Effector memory CD4-positive, alpha-beta T cell (primary cell): ENCODE data around the gene GMPR.

Experiments
- DNase-seq, 3 donors: peaks; one replicate each; pipeline ENCODE4 v3.0.0-alpha.2; 2020
- H3K27ac ChIP-seq: 2 replicates; pipeline ENCODE4 v1.7.0; 2013; ENCODE audit warnings: mild to moderate bottlenecking, low read length, moderate library complexity; ENCODE audit not compliant: insufficient read depth, poor library complexity, severe bottlenecking
- H3K27me3 ChIP-seq: replicated peaks from 2 replicates; pipeline ENCODE4 v1.7.0; 2013; ENCODE audit warnings: mild to moderate bottlenecking, low read length; ENCODE audit not compliant: insufficient read depth, control insufficient read depth, poor library complexity, severe bottlenecking
- H3K36me3 ChIP-seq: 2 replicates; pipeline ENCODE4 v1.7.0; 2013; ENCODE audit warnings: mild to moderate bottlenecking, low read length, moderate library complexity; ENCODE audit not compliant: control insufficient read depth, insufficient read depth
- H3K4me1 ChIP-seq: 2 replicates; pipeline ENCODE4 v1.7.0; 2013; ENCODE audit warnings: low read length, mild to moderate bottlenecking; ENCODE audit not compliant: control insufficient read depth, insufficient read depth, poor library complexity, severe bottlenecking
- H3K4me3 ChIP-seq: 2 replicates; pipeline ENCODE4 v1.7.0; 2013; ENCODE audit warnings: low read length, low read depth, mild to moderate bottlenecking; ENCODE audit not compliant: insufficient read depth, poor library complexity, severe bottlenecking
- H3K9me3 ChIP-seq: 2 replicates; pipeline ENCODE4 v1.7.0; 2013; ENCODE audit warnings: mild to moderate bottlenecking, low read length, moderate library complexity; ENCODE audit not compliant: control insufficient read depth
- total RNA-seq, 3 donors: gene quantifications; one replicate each; lab custom pipeline; 2026; lab: John Stamatoyannopoulos, UW

GMPR gene
- total RNA-seq, result 0 to 0.09 (median 0) reads per million in 3 donors

GRCh38 chr6:16238057-16238962 lies at the start of gene GMPR:
Gene GMPR (plus strand): TSS chr6:16238587. CDS start chr6:16238694, 107 bp downstream.
- peak within 1 kb of the TSS; percentile 65 for H3K4me3 ChIP-seq
- H3K4me1 ChIP-seq, result no peaks in the 10 kb centered on the region
- H3K27me3 ChIP-seq, result peaks cover 7% of the 10 kb centered on the region
- DNase-seq, result peak; percentile 51 to 59 (median 58)
- H3K36me3 ChIP-seq, result no peaks in the 10 kb centered on the region
- H3K9me3 ChIP-seq, result no peaks in the 10 kb centered on the region
- no peak within 1 kb of the TSS for H3K27ac ChIP-seq

- H3K4me3 ChIP-seq, result no peak overlapping the region
- no peaks in the 10 kb centered on the region for H3K27me3 ChIP-seq
- no peaks in the 10 kb centered on the region for H3K36me3 ChIP-seq
- no peak overlapping the region for H3K27ac ChIP-seq
- H3K4me1 ChIP-seq, result no peaks in the 10 kb centered on the region
- DNase-seq, result no peak
- no peaks in the 10 kb centered on the region for H3K9me3 ChIP-seq
Observed at GRCh38 chr6:16190214-16190613, 48.2 kb upstream of the GMPR start.

GRCh38 chr6:16196260-16196983 lies 42.0 kb upstream of the GMPR start:
- no peak for DNase-seq
- H3K36me3 ChIP-seq, result no peaks in the 10 kb centered on the region
- H3K4me3 ChIP-seq, result no peak overlapping the region
- no peak overlapping the region for H3K27ac ChIP-seq
- H3K27me3 ChIP-seq, result no peaks in the 10 kb centered on the region
- no peaks in the 10 kb centered on the region for H3K9me3 ChIP-seq
- no peaks in the 10 kb centered on the region for H3K4me1 ChIP-seq

- no peak for DNase-seq
- H3K4me1 ChIP-seq, result no peaks in the 10 kb centered on the region
- H3K27me3 ChIP-seq, result no peaks in the 10 kb centered on the region
- no peak overlapping the region for H3K27ac ChIP-seq
- no peaks in the 10 kb centered on the region for H3K36me3 ChIP-seq
- no peaks in the 10 kb centered on the region for H3K9me3 ChIP-seq
- H3K4me3 ChIP-seq, result no peak overlapping the region
Observed at GRCh38 chr6:16196984-16197546, 41.3 kb upstream of the GMPR start.

- H3K27ac ChIP-seq, result no peak overlapping the region
- H3K9me3 ChIP-seq, result no peaks in the 10 kb centered on the region
- H3K4me1 ChIP-seq, result no peaks in the 10 kb centered on the region
- no peak overlapping the region for H3K4me3 ChIP-seq
- DNase-seq, result no peak
- no peaks in the 10 kb centered on the region for H3K36me3 ChIP-seq
- no peaks in the 10 kb centered on the region for H3K27me3 ChIP-seq
Observed at GRCh38 chr6:16198061-16198705, 40.2 kb upstream of the GMPR start.

- Histone ChIP-seq H3K27ac (no peak overlapping the region), H3K36me3 (no peaks in the 10 kb centered on the region), H3K9me3 (no peaks in the 10 kb centered on the region), H3K27me3 (no peaks in the 10 kb centered on the region), H3K4me3 (no peak overlapping the region), H3K4me1 (no peaks in the 10 kb centered on the region)
- DNase-seq, result no peak
Observed at GRCh38 chr6:16199804-16200203, 38.6 kb upstream of the GMPR start.

- no peak for DNase-seq
- H3K9me3 ChIP-seq, result no peaks in the 10 kb centered on the region
- no peaks in the 10 kb centered on the region for H3K4me1 ChIP-seq
- no peaks in the 10 kb centered on the region for H3K36me3 ChIP-seq
- no peak overlapping the region for H3K4me3 ChIP-seq
- no peak overlapping the region for H3K27ac ChIP-seq
- H3K27me3 ChIP-seq, result no peaks in the 10 kb centered on the region
Observed at GRCh38 chr6:16200321-16200883, 38.0 kb upstream of the GMPR start.

GRCh38 chr6:16201706-16202105 lies 36.7 kb upstream of the GMPR start:
- Histone ChIP-seq H3K36me3 (no peaks in the 10 kb centered on the region), H3K9me3 (no peaks in the 10 kb centered on the region), H3K4me3 (no peak overlapping the region), H3K4me1 (no peaks in the 10 kb centered on the region), H3K27ac (no peak overlapping the region), H3K27me3 (no peaks in the 10 kb centered on the region)
- DNase-seq, result no peak

GRCh38 chr6:16204653-16205376 lies 33.6 kb upstream of the GMPR start:
- no peaks in the 10 kb centered on the region for H3K4me1 ChIP-seq
- no peaks in the 10 kb centered on the region for H3K27me3 ChIP-seq
- H3K36me3 ChIP-seq, result no peaks in the 10 kb centered on the region
- H3K4me3 ChIP-seq, result no peak overlapping the region
- H3K9me3 ChIP-seq, result no peaks in the 10 kb centered on the region
- H3K27ac ChIP-seq, result no peak overlapping the region
- no peak for DNase-seq
